ENCODE data around the gene DSE.

Gene DSE

GRCh38 chr6:116420341-116420740 is 49.6 kb downstream of the DSE start:
- Histone ChIP-seq H3K36me3 (ENCODE audit: control insufficient read depth, insufficient read depth, low read length) (no peaks in the 10 kb centered on the region), H3K4me3 (ENCODE audit: insufficient read depth, low read depth, low read length, poor library complexity, severe bottlenecking) (no peak overlapping the region), H3K4me1 (ENCODE audit: control insufficient read depth, insufficient read depth, low read length, poor library complexity, severe bottlenecking) (no peaks in the 10 kb centered on the region), H3K9me3 (ENCODE audit: control insufficient read depth, low read length) (no peaks in the 10 kb centered on the region), H3K27ac (ENCODE audit: insufficient read depth, low read length, poor library complexity, severe bottlenecking) (no peak overlapping the region), H3K27me3 (replicated peaks; ENCODE audit: control insufficient read depth, insufficient read depth, low read length, poor library complexity, severe bottlenecking) (no peaks in the 10 kb centered on the region)
- DNase-seq: no peak

GRCh38 chr6:116422238-116422637 is 51.5 kb downstream of the DSE start:
- Histone ChIP-seq H3K9me3 (ENCODE audit: control insufficient read depth, low read length) (no peaks in the 10 kb centered on the region), H3K4me3 (ENCODE audit: insufficient read depth, low read depth, low read length, poor library complexity, severe bottlenecking) (no peak overlapping the region), H3K27ac (ENCODE audit: insufficient read depth, low read length, poor library complexity, severe bottlenecking) (no peak overlapping the region), H3K36me3 (ENCODE audit: control insufficient read depth, insufficient read depth, low read length) (no peaks in the 10 kb centered on the region), H3K27me3 (replicated peaks; ENCODE audit: control insufficient read depth, insufficient read depth, low read length, poor library complexity, severe bottlenecking) (no peaks in the 10 kb centered on the region), H3K4me1 (ENCODE audit: control insufficient read depth, insufficient read depth, low read length, poor library complexity, severe bottlenecking) (no peaks in the 10 kb centered on the region)
- no peak for DNase-seq

DNA sequence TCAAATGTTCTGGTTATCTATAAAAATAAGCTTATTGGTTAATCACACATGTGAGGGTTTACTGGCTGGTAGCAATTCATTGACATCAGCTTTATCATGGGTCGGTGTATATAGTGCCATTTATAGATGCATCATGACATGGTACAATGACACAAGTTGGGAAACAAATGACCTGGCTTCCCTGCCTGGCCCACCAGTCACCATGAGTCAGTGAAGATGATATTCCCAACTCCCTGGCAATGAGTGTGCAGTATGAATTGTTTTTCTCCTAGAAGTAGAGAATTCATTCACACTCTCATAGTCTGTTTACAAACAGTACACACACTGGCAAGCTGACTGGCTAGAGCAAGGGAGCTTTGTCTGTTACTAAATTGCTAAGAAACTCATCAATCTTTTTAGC is 53.3 kb downstream of the DSE start:
- Histone ChIP-seq H3K4me3 (ENCODE audit: insufficient read depth, low read depth, low read length, poor library complexity, severe bottlenecking) (no peak overlapping the region), H3K36me3 (ENCODE audit: control insufficient read depth, insufficient read depth, low read length) (no peaks in the 10 kb centered on the region), H3K9me3 (ENCODE audit: control insufficient read depth, low read length) (no peaks in the 10 kb centered on the region), H3K27me3 (replicated peaks; ENCODE audit: control insufficient read depth, insufficient read depth, low read length, poor library complexity, severe bottlenecking) (no peaks in the 10 kb centered on the region), H3K27ac (ENCODE audit: insufficient read depth, low read length, poor library complexity, severe bottlenecking) (no peak overlapping the region), H3K4me1 (ENCODE audit: control insufficient read depth, insufficient read depth, low read length, poor library complexity, severe bottlenecking) (no peaks in the 10 kb centered on the region)
- no peak for DNase-seq

- DNase-seq: no peak
- H3K27me3 ChIP-seq (replicated peaks; ENCODE audit: control insufficient read depth, insufficient read depth, low read length, poor library complexity, severe bottlenecking): no peaks in the 10 kb centered on the region
Observed at GRCh38 chr6:116426551-116426950, 55.8 kb downstream of the DSE start.

GRCh38 chr6:116429111-116429510 is 58.4 kb downstream of the DSE start:
- Histone ChIP-seq H3K4me1 (ENCODE audit: control insufficient read depth, insufficient read depth, low read length, poor library complexity, severe bottlenecking) (no peaks in the 10 kb centered on the region), H3K9me3 (ENCODE audit: control insufficient read depth, low read length) (no peaks in the 10 kb centered on the region), H3K4me3 (ENCODE audit: insufficient read depth, low read depth, low read length, poor library complexity, severe bottlenecking) (no peak overlapping the region), H3K36me3 (ENCODE audit: control insufficient read depth, insufficient read depth, low read length) (no peaks in the 10 kb centered on the region), H3K27me3 (replicated peaks; ENCODE audit: control insufficient read depth, insufficient read depth, low read length, poor library complexity, severe bottlenecking) (no peaks in the 10 kb centered on the region), H3K27ac (ENCODE audit: insufficient read depth, low read length, poor library complexity, severe bottlenecking) (no peak overlapping the region)
- no peak for DNase-seq

More at GRCh38 chr6:116426551-116426950, 55.8 kb downstream of the DSE start:
- H3K4me3 ChIP-seq (ENCODE audit: insufficient read depth, low read depth, low read length, poor library complexity, severe bottlenecking): no peak overlapping the region
- H3K27ac ChIP-seq (ENCODE audit: insufficient read depth, low read length, poor library complexity, severe bottlenecking): no peak overlapping the region
- H3K36me3 ChIP-seq (ENCODE audit: control insufficient read depth, insufficient read depth, low read length): no peaks in the 10 kb centered on the region
- H3K9me3 ChIP-seq (ENCODE audit: control insufficient read depth, low read length): no peaks in the 10 kb centered on the region
- no peaks in the 10 kb centered on the region for H3K4me1 ChIP-seq (ENCODE audit: control insufficient read depth, insufficient read depth, low read length, poor library complexity, severe bottlenecking)

GRCh38 chr6:116430860-116431259 is 60.1 kb downstream of the DSE start:
- Histone ChIP-seq H3K36me3 (ENCODE audit: control insufficient read depth, insufficient read depth, low read length) (no peaks in the 10 kb centered on the region), H3K27ac (ENCODE audit: insufficient read depth, low read length, poor library complexity, severe bottlenecking) (no peak overlapping the region), H3K9me3 (ENCODE audit: control insufficient read depth, low read length) (no peaks in the 10 kb centered on the region), H3K27me3 (replicated peaks; ENCODE audit: control insufficient read depth, insufficient read depth, low read length, poor library complexity, severe bottlenecking) (no peaks in the 10 kb centered on the region), H3K4me1 (ENCODE audit: control insufficient read depth, insufficient read depth, low read length, poor library complexity, severe bottlenecking) (no peaks in the 10 kb centered on the region), H3K4me3 (ENCODE audit: insufficient read depth, low read depth, low read length, poor library complexity, severe bottlenecking) (no peak overlapping the region)
- DNase-seq: no peak

GRCh38 chr6:116431964-116432595 is 61.3 kb downstream of the DSE start:
- no peak for DNase-seq
- Histone ChIP-seq H3K4me1 (ENCODE audit: control insufficient read depth, insufficient read depth, low read length, poor library complexity, severe bottlenecking) (no peaks in the 10 kb centered on the region), H3K27ac (ENCODE audit: insufficient read depth, low read length, poor library complexity, severe bottlenecking) (no peak overlapping the region), H3K4me3 (ENCODE audit: insufficient read depth, low read depth, low read length, poor library complexity, severe bottlenecking) (no peak overlapping the region), H3K27me3 (replicated peaks; ENCODE audit: control insufficient read depth, insufficient read depth, low read length, poor library complexity, severe bottlenecking) (no peaks in the 10 kb centered on the region), H3K9me3 (ENCODE audit: control insufficient read depth, low read length) (no peaks in the 10 kb centered on the region), H3K36me3 (ENCODE audit: control insufficient read depth, insufficient read depth, low read length) (no peaks in the 10 kb centered on the region)

DNA sequence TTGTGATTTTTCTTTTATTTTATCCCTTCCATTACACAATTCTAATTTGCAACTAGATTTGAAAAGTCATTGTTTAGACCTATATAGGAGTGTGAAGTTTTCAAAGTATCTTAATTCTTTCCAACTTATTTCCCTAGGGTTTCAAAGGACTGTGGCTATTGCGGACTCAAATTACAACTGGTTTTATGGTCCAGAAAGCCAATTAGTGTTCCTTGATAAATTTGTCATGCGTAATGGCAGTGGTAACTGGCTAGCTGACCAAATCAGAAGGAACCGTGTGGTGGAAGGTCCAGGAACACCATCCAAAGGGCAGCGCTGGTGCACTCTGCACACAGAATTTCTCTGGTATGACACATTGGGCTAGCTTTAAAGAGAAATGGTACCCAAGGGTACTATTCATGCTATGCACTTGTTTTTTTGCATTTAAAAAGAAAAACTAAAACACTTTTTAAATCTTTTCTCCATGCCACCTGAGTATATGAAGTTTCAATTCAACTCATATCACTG is 62.5 kb downstream of the DSE start:
- Histone ChIP-seq H3K9me3 (ENCODE audit: control insufficient read depth, low read length) (no peaks in the 10 kb centered on the region), H3K4me3 (ENCODE audit: insufficient read depth, low read depth, low read length, poor library complexity, severe bottlenecking) (no peak overlapping the region), H3K4me1 (ENCODE audit: control insufficient read depth, insufficient read depth, low read length, poor library complexity, severe bottlenecking) (no peaks in the 10 kb centered on the region), H3K36me3 (ENCODE audit: control insufficient read depth, insufficient read depth, low read length) (no peaks in the 10 kb centered on the region), H3K27me3 (replicated peaks; ENCODE audit: control insufficient read depth, insufficient read depth, low read length, poor library complexity, severe bottlenecking) (no peaks in the 10 kb centered on the region), H3K27ac (ENCODE audit: insufficient read depth, low read length, poor library complexity, severe bottlenecking) (no peak overlapping the region)
- no peak for DNase-seq

- H3K36me3 ChIP-seq (ENCODE audit: control insufficient read depth, insufficient read depth, low read length): no peaks in the 10 kb centered on the region
- H3K27ac ChIP-seq (ENCODE audit: insufficient read depth, low read length, poor library complexity, severe bottlenecking): no peak overlapping the region
- no peaks in the 10 kb centered on the region for H3K9me3 ChIP-seq (ENCODE audit: control insufficient read depth, low read length)
- DNase-seq: no peak
- no peaks in the 10 kb centered on the region for H3K4me1 ChIP-seq (ENCODE audit: control insufficient read depth, insufficient read depth, low read length, poor library complexity, severe bottlenecking)
- no peaks in the 10 kb centered on the region for H3K27me3 ChIP-seq (replicated peaks; ENCODE audit: control insufficient read depth, insufficient read depth, low read length, poor library complexity, severe bottlenecking)
- H3K4me3 ChIP-seq (ENCODE audit: insufficient read depth, low read depth, low read length, poor library complexity, severe bottlenecking): no peak overlapping the region
Observed at GRCh38 chr6:116434056-116434725, 63.4 kb downstream of the DSE start.

GRCh38 chr6:116436586-116436985 is 65.8 kb downstream of the DSE start:
- no peak overlapping the region for H3K4me3 ChIP-seq (ENCODE audit: insufficient read depth, low read depth, low read length, poor library complexity, severe bottlenecking)
- no peak for DNase-seq
- no peaks in the 10 kb centered on the region for H3K36me3 ChIP-seq (ENCODE audit: control insufficient read depth, insufficient read depth, low read length)
- H3K4me1 ChIP-seq (ENCODE audit: control insufficient read depth, insufficient read depth, low read length, poor library complexity, severe bottlenecking): no peaks in the 10 kb centered on the region
- no peaks in the 10 kb centered on the region for H3K9me3 ChIP-seq (ENCODE audit: control insufficient read depth, low read length)
- H3K27me3 ChIP-seq (replicated peaks; ENCODE audit: control insufficient read depth, insufficient read depth, low read length, poor library complexity, severe bottlenecking): no peaks in the 10 kb centered on the region
- H3K27ac ChIP-seq (ENCODE audit: insufficient read depth, low read length, poor library complexity, severe bottlenecking): no peak overlapping the region

All from effector memory CD4-positive, alpha-beta T cell (primary cell).